ENCODE results near the gene ARL4A. TPM values are rescaled to one million over a fixed set of nuclear protein-coding genes. Genes with fewer than 3 reads are reported as not detected.
"Not testable (repeated sequence)": the region's sequence is repeated elsewhere in the genome, so short reads cannot be mapped to it uniquely, and the experiment has no call there.

The ARL4A gene
- total RNA-seq, 2 experiments from 2014 or later, result 10.8 to 11.3 TPM

DNA sequence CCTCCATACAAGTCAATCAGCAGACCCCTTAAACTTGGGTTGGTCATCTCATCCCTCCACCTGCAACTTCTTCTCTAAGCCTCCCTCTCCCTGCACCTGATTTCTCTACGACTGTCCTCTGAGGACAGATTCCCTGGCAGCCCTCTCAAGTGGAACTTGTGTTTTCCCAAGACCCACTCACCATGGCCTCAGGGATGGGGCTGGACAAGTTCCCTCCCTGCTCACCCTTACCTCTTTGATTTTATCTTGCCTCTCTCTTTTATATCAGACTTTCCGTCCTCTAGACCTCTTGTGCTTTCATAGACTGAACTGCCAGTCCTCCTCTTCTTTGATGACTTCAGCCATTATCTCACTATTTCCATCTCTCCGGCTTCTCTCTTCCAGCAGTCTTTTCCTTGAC is 46.2 kb upstream of the ARL4A start:
- ChIA-PET CTCF (interaction anchor here (1.5 kb wide), 1 partner anchor 9 kb away, joined by 3 read pairs; no protein-coding TSS in a partner anchor), POLR2A (no interaction called here)
- TF ChIP-seq, protein P1, sequence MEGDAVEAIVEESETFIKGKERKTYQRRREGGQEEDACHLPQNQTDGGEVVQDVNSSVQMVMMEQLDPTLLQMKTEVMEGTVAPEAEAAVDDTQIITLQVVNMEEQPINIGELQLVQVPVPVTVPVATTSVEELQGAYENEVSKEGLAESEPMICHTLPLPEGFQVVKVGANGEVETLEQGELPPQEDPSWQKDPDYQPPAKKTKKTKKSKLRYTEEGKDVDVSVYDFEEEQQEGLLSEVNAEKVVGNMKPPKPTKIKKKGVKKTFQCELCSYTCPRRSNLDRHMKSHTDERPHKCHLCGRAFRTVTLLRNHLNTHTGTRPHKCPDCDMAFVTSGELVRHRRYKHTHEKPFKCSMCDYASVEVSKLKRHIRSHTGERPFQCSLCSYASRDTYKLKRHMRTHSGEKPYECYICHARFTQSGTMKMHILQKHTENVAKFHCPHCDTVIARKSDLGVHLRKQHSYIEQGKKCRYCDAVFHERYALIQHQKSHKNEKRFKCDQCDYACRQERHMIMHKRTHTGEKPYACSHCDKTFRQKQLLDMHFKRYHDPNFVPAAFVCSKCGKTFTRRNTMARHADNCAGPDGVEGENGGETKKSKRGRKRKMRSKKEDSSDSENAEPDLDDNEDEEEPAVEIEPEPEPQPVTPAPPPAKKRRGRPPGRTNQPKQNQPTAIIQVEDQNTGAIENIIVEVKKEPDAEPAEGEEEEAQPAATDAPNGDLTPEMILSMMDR (IDR thresholded peaks at IDR 0.05), result no peak
- intact Hi-C loops (cut with micrococcal nuclease), result no loop called here
- DNase-seq (no peak), ATAC-seq (no peak)
- Mint-ChIP-seq H3K9me3 (no peaks in the 10 kb centered on the region), H3K4me1 (ENCODE audit: low read depth) (peaks cover 2% of the 10 kb centered on the region), H3K36me3 (ENCODE audit: low read depth) (no peaks in the 10 kb centered on the region), H3K27ac (no peak overlapping the region), H3K27me3 (peaks cover 1% of the 10 kb centered on the region), H3K4me3 (no peak overlapping the region)

- intact Hi-C loops (cut with micrococcal nuclease), result no loop called here
- Mint-ChIP-seq H3K4me3 (no peak overlapping the region), H3K27me3 (no peaks in the 10 kb centered on the region), H3K27ac (no peak overlapping the region), H3K9me3 (no peaks in the 10 kb centered on the region), H3K36me3 (ENCODE audit: low read depth) (no peaks in the 10 kb centered on the region), H3K4me1 (ENCODE audit: low read depth) (peaks cover 2% of the 10 kb centered on the region)
- TF ChIP-seq, protein P1 (IDR thresholded peaks at IDR 0.05), result no peak
- ChIA-PET CTCF (no interaction called here), POLR2A (no interaction called here)
- DNase-seq (no peak), ATAC-seq (no peak)
Observed at GRCh38 chr7:12642508-12642907, 44.9 kb upstream of the ARL4A start.

DNA sequence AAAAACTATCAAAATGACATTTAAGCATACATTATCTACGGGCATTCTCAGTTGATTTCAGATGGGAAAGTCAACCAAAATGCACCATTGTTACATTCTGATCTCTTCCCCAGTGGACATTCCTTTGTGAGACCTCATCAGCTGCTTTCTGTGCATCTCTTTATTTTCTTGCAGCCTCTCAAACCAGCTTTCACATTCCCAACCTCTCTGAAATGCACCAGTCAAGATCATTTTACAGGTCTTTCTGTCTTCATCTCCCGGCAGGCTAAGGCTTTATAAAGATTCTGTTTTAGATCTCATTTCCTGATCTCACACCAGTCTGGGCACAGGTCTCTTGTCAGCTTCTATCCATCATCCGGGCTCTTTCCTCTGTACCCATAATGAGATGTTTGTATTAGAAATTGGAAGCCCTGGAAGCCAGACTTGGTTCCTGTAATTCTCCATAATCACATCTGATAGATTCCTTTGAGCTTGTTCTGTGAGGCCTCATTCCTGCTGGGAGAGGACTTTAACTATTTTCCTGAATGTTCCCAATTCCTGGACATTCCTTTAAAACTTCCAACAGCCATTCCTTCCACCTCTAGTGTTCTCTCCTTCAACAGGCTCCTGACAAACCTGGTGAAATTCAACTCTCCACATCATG is 44.3 kb upstream of the ARL4A start:
- H3K4me1 Mint-ChIP-seq (ENCODE audit: low read depth), result peaks cover 1% of the 10 kb centered on the region
- intact Hi-C loops (cut with micrococcal nuclease), result no loop called here
- POLR2A ChIA-PET, result no interaction called here
- H3K27ac Mint-ChIP-seq, result no peak overlapping the region
- H3K27me3 Mint-ChIP-seq, result no peaks in the 10 kb centered on the region
- no peaks in the 10 kb centered on the region for H3K36me3 Mint-ChIP-seq (ENCODE audit: low read depth)
- H3K9me3 Mint-ChIP-seq, result no peaks in the 10 kb centered on the region
- no peak overlapping the region for H3K4me3 Mint-ChIP-seq
- ATAC-seq, result no peak
- TF ChIP-seq, protein P1 (IDR thresholded peaks at IDR 0.05), result no peak
- DNase-seq, result no peak
- CTCF ChIA-PET, result no interaction called here

GRCh38 chr7:12643644-12644043 is 43.8 kb upstream of the ARL4A start:
- no peaks in the 10 kb centered on the region for H3K9me3 Mint-ChIP-seq
- POLR2A ChIA-PET, result no interaction called here
- CTCF ChIA-PET, result no interaction called here

DNA sequence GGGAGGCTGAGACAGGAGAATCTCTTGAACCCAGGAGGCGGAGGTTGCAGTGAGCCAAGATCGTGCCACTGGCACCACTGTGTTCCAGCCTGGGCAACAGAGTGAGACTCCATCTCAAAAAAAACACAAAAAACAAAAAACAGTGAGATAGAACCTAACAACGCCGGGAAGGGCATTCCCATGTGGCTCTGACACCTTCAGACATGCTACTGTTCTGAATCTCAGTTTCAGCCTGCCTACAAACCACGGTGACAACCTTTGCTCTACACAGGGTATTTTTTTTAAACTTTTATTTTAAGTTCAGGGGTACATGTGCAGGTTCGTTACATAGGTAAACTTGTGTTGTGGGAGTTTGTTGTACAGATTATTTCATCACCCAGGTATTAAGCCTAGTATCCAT is 42.2 kb upstream of the ARL4A start:
- DNase-seq; H3K36me3 Mint-ChIP-seq (ENCODE audit: low read depth); POLR2A ChIA-PET; ATAC-seq; intact Hi-C loops (cut with micrococcal nuclease); H3K4me1 Mint-ChIP-seq (ENCODE audit: low read depth); H3K9me3 Mint-ChIP-seq; H3K4me3 Mint-ChIP-seq; CTCF ChIA-PET; H3K27ac Mint-ChIP-seq; H3K27me3 Mint-ChIP-seq: not testable (repeated sequence)

More at GRCh38 chr7:12643644-12644043, 43.8 kb upstream of the ARL4A start:
- Mint-ChIP-seq H3K4me1 (ENCODE audit: low read depth) (no peaks in the 10 kb centered on the region), H3K27me3 (no peaks in the 10 kb centered on the region), H3K27ac (no peak overlapping the region), H3K36me3 (ENCODE audit: low read depth) (no peaks in the 10 kb centered on the region), H3K4me3 (no peak overlapping the region)
- DNase-seq, result no peak
- TF ChIP-seq, protein P1 (IDR thresholded peaks at IDR 0.05), result no peak
- intact Hi-C loops (cut with micrococcal nuclease), result no loop called here
- no peak for ATAC-seq
